ENCODE measurements around the gene PLA2G15. TPM values are rescaled to one million over a fixed set of nuclear protein-coding genes. Genes with fewer than 3 reads are reported as not detected.

The PLA2G15 gene
- total RNA-seq, 2 experiments from 2014 or later = 8.4 to 10.1 TPM

DNA sequence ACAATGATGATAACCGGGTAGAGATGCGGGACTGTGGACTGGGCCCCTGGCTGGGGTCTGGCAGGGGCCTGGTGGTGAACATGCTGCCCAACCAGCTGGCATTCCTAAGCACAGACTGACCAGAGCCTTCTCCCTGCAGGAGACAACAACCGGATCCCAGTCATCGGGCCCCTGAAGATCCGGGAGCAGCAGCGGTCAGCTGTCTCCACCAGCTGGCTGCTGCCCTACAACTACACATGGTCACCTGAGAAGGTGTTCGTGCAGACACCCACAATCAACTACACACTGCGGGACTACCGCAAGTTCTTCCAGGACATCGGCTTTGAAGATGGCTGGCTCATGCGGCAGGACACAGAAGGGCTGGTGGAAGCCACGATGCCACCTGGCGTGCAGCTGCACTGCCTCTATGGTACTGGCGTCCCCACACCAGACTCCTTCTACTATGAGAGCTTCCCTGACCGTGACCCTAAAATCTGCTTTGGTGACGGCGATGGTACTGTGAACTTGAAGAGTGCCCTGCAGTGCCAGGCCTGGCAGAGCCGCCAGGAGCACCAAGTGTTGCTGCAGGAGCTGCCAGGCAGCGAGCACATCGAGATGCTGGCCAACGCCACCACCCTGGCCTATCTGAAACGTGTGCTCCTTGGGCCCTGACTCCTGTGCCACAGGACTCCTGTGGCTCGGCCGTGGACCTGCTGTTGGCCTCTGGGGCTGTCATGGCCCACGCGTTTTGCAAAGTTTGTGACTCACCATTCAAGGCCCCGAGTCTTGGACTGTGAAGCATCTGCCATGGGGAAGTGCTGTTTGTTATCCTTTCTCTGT, 14.0 kb downstream of the PLA2G15 start:
- DNase-seq = no peak
- Mint-ChIP-seq H3K4me3 (no peak overlapping the region), H3K4me1 (peaks cover 31% of the 10 kb centered on the region), H3K27ac (no peak overlapping the region), H3K27me3 (no peaks in the 10 kb centered on the region), H3K9me3 (no peaks in the 10 kb centered on the region), H3K36me3 (ENCODE audit: low read depth) (peaks cover 3% of the 10 kb centered on the region)
- POLR2A ChIA-PET = no interaction called here
- CTCF ChIA-PET = interaction anchor here (0.6 to 8.9 kb wide), 6 partner anchors 10 to 94 kb away, joined by 3 to 172 read pairs (median 6); partner anchors contain the start of gene PLA2G15

DNA sequence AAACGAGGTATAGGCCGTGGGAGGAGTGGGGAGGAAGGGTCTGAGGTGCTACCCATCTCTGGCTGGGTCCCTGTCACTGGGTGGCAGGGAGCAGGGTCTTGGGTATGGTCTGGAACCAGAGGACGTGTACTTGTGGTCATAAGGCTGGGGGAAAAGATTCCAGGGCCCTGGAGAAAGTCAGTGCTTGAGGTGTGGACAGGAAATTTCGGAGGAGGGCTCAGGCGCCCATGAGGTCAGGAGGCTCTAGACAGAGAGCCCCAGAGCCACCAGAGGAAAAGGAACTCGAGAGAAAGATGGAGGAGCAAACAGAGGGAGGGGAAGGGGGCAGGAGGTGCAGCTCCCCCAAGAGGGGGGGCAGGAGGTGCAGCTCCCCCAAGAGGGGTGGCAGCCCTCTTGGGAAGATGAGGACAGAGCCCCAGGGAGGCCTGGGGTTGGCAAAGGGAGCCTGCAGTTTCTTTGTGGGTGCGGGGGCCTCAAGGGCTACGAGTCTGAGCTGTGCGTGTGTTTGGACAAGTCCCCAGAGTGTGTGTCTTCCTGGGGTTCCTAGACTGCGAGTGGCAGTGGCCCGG, 18.5 kb downstream of the PLA2G15 start:
- Mint-ChIP-seq H3K4me3 (peak overlapping the region; percentile 82), H3K36me3 (ENCODE audit: low read depth) (peaks cover 22% of the 10 kb centered on the region), H3K9me3 (no peaks in the 10 kb centered on the region), H3K27ac (peak overlapping the region; percentile 98), H3K4me1 (peaks cover 45% of the 10 kb centered on the region), H3K27me3 (no peaks in the 10 kb centered on the region)
- ChIA-PET CTCF (interaction anchor here (0.6 to 8.9 kb wide), 39 partner anchors 9 to 647 kb away, joined by 3 to 172 read pairs (median 6); partner anchors contain the start of genes PLA2G15, PRMT7 and SLC7A6OS), POLR2A (interaction anchor here (2.2 kb wide), 1 partner anchor 47 kb away, joined by 13 read pairs; the partner anchor contains the start of genes PRMT7 and SLC7A6OS)
- no peak for DNase-seq

- H3K4me1 Mint-ChIP-seq = peaks cover 52% of the 10 kb centered on the region
Observed at GRCh38 chr16:68264128-68265077, 19.2 kb downstream of the PLA2G15 start, which contains the start of gene SLC7A6. TSS of gene SLC7A6 (plus strand) at chr16:68264526. CDS start at chr16:68274727, 10,201 bp downstream.

DNA sequence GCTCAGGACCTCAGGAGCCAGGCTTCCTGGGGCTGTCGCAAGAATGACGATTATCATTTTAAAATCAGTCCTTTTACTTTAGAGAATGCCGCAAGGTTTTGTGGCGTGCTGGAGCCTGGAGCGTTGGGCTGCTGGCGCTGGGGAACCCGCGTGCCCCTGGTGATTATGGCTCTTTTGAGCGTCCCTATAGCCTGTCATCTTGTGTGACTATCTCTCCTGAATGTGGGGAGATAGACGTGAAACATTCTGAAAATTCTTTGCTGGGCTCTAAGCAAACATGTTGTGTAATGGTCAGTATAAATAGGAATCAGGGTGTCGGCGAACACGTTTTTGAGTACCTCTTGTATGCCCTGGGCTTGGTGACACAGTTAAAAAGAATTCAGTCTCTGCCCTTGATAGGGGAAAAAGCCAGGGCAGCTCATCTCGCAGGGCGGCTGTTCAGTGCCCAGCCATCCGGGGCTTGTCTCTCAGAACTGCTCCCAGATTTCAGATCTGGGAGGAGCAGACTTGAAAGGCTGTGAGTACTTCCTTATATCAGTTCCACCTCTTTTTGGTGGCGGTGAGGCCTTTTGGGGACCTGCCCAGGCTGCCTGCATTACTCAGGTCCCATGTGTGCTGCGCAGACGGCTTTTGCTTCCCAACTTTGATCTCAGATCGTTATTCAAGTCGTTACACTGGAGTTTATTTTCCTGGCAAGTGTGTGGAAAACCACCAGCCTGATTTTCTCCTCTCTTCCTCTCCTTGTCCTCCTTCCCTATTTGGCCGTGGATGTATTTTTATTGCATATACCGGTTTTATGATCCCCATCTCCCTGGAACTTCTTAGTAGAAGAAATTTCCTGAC, 20.1 kb downstream of the PLA2G15 start:
- Mint-ChIP-seq H3K27me3 (no peaks in the 10 kb centered on the region), H3K9me3 (no peaks in the 10 kb centered on the region), H3K4me1 (peaks cover 61% of the 10 kb centered on the region), H3K36me3 (ENCODE audit: low read depth) (peaks cover 34% of the 10 kb centered on the region), H3K27ac (peak overlapping the region; percentile 94), H3K4me3 (peak overlapping the region; percentile 82)
- ChIA-PET CTCF (interaction anchor here (8.9 kb wide), 1 partner anchor 65 kb away, joined by 172 read pairs; no protein-coding TSS in a partner anchor), POLR2A (interaction anchor here (2.2 kb wide), 1 partner anchor 46 kb away, joined by 13 read pairs; the partner anchor contains the start of genes PRMT7 and SLC7A6OS)
- peak; percentile 59 for DNase-seq

More at GRCh38 chr16:68264128-68265077, 19.2 kb downstream of the PLA2G15 start, which contains the start of gene SLC7A6:
- H3K36me3 Mint-ChIP-seq (ENCODE audit: low read depth) = peaks cover 26% of the 10 kb centered on the region
- ChIA-PET CTCF (interaction anchor here (0.6 to 8.9 kb wide), 42 partner anchors 8 to 505 kb away, joined by 3 to 172 read pairs (median 4); partner anchors contain the start of genes PLA2G15, PRMT7 and SLC7A6OS), POLR2A (interaction anchor here (2.2 kb wide), 1 partner anchor 46 kb away, joined by 13 read pairs; the partner anchor contains the start of genes PRMT7 and SLC7A6OS)
- peak; percentile 81 for DNase-seq
- no peaks in the 10 kb centered on the region for H3K9me3 Mint-ChIP-seq
- H3K27me3 Mint-ChIP-seq = no peaks in the 10 kb centered on the region
- H3K4me3 Mint-ChIP-seq = peak within 1 kb of the TSS; percentile 82
- H3K27ac Mint-ChIP-seq = peak within 1 kb of the TSS; percentile 98

GRCh38 chr16:68267612-68268405, 22.6 kb downstream of the PLA2G15 start:
- Mint-ChIP-seq H3K4me3 (peak overlapping the region; percentile 26), H3K36me3 (ENCODE audit: low read depth) (peaks cover 48% of the 10 kb centered on the region)
- POLR2A ChIA-PET = no interaction called here

DNA sequence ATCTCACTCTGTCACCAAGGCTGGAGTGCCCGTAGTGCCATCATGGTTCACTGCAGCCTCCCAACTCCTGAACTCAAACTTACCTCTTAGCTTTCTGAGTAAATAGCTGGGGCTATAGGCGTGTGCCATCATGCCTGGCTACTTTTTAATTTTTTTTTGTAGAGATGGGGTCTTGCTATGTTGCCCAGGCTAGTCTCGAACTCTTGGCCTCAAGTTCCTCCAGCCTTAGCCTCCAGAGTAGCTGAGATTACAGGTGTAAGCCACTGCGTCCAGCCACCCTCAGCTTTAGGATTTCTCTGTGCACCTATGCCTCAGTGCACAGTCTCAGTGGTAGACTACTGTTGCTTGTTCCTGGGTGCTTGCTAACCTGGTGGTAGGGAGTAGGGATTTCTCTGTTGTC, 24.6 kb downstream of the PLA2G15 start:
- peaks cover 82% of the 10 kb centered on the region for H3K4me1 Mint-ChIP-seq
- DNase-seq = no peak
- no peak overlapping the region for H3K4me3 Mint-ChIP-seq
- no peaks in the 10 kb centered on the region for H3K9me3 Mint-ChIP-seq
- ChIA-PET POLR2A (no interaction called here), CTCF (interaction anchor here (0.7 to 3.5 kb wide), 5 partner anchors 8 to 42 kb away, joined by 4 to 15 read pairs (median 7); no protein-coding TSS in a partner anchor)
- peak overlapping the region; percentile 70 for H3K27ac Mint-ChIP-seq
- peaks cover 68% of the 10 kb centered on the region for H3K36me3 Mint-ChIP-seq (ENCODE audit: low read depth)
- H3K27me3 Mint-ChIP-seq = no peaks in the 10 kb centered on the region

More at GRCh38 chr16:68267612-68268405, 22.6 kb downstream of the PLA2G15 start:
- CTCF ChIA-PET = interaction anchor here (1.4 to 3.5 kb wide), 2 partner anchors 16 to 61 kb away, joined by 3 to 15 read pairs; no protein-coding TSS in a partner anchor
- H3K9me3 Mint-ChIP-seq = no peaks in the 10 kb centered on the region
- no peaks in the 10 kb centered on the region for H3K27me3 Mint-ChIP-seq
- no peak for DNase-seq
- peaks cover 73% of the 10 kb centered on the region for H3K4me1 Mint-ChIP-seq
- peak overlapping the region; percentile 74 for H3K27ac Mint-ChIP-seq

DNA sequence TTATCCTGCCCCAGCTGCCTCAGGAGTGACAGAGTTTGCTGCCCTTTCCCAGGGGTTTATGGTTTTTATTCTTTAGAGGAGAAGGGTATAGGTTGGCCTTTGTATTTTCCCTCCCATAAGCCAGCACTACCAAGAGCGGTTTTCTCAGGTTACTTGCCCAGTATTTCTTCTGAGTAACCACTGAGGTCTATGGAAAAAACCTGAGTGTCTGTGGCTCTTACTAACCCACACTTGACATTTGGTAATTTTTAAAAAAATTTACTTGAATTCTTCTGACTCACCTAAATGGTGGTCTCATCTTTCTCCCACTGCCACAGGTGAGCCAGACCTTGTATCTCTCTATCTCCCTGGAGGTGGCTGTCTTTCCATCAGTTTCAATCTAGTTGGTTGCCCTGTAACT, 25.2 kb downstream of the PLA2G15 start:
- Mint-ChIP-seq H3K36me3 (ENCODE audit: low read depth) (peaks cover 71% of the 10 kb centered on the region), H3K27me3 (no peaks in the 10 kb centered on the region), H3K4me1 (peaks cover 87% of the 10 kb centered on the region), H3K9me3 (no peaks in the 10 kb centered on the region), H3K27ac (peak overlapping the region; percentile 25), H3K4me3 (no peak overlapping the region)
- CTCF ChIA-PET = interaction anchor here (1.1 to 3.5 kb wide), 4 partner anchors 9 to 42 kb away, joined by 4 to 15 read pairs (median 8); no protein-coding TSS in a partner anchor
- POLR2A ChIA-PET = no interaction called here
- DNase-seq = no peak

GRCh38 chr16:68272507-68273209, 27.5 kb downstream of the PLA2G15 start:
- CTCF ChIA-PET = interaction anchor here (1.0 to 3.3 kb wide), 7 partner anchors 9 to 56 kb away, joined by 3 to 16 read pairs (median 10); partner anchors contain the start of gene SLC7A6
- Mint-ChIP-seq H3K36me3 (ENCODE audit: low read depth) (peaks cover 71% of the 10 kb centered on the region), H3K27ac (peak overlapping the region; percentile 94), H3K4me3 (peak overlapping the region; percentile 66), H3K9me3 (no peaks in the 10 kb centered on the region), H3K27me3 (no peaks in the 10 kb centered on the region), H3K4me1 (peaks cover 86% of the 10 kb centered on the region)
- POLR2A ChIA-PET = no interaction called here
- DNase-seq = peak; percentile 69

DNA sequence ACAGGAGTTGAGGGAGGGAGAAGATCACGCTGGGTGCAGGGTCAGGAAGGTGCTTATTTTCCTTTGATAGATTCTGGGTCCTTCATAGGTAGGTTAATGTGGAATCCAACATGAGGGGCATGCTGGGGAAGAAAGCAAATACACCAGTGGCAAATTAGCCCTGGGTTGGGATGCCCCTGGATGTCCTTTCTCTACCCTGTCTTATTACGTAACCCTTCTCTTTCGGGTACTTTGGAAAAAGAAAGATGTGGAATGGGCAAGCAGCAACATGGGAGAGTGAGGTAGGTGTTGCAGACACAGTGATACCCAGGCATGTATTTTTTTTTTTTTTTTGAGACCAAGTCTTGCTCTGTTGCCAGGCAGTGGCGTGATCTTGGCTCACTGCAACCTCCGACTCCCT, 28.3 kb downstream of the PLA2G15 start:
- Mint-ChIP-seq H3K27me3 (no peaks in the 10 kb centered on the region), H3K27ac (peak overlapping the region; percentile 94), H3K4me1 (peaks cover 79% of the 10 kb centered on the region), H3K4me3 (peak overlapping the region; percentile 66), H3K9me3 (no peaks in the 10 kb centered on the region), H3K36me3 (ENCODE audit: low read depth) (peaks cover 65% of the 10 kb centered on the region)
- DNase-seq = no peak
- ChIA-PET POLR2A (no interaction called here), CTCF (interaction anchor here (1.3 to 3.3 kb wide), 5 partner anchors 10 to 26 kb away, joined by 3 to 16 read pairs (median 12); partner anchors contain the start of gene SLC7A6)

- H3K4me3 Mint-ChIP-seq = peak overlapping the region; percentile 66
- H3K27ac Mint-ChIP-seq = peak overlapping the region; percentile 94
- H3K27me3 Mint-ChIP-seq = no peaks in the 10 kb centered on the region
- POLR2A ChIA-PET = no interaction called here
- CTCF ChIA-PET = interaction anchor here (1.3 to 3.6 kb wide), 6 partner anchors 10 to 26 kb away, joined by 3 to 16 read pairs (median 12); partner anchors contain the start of gene SLC7A6
- DNase-seq = no peak
- H3K9me3 Mint-ChIP-seq = no peaks in the 10 kb centered on the region
- H3K4me1 Mint-ChIP-seq = peaks cover 76% of the 10 kb centered on the region
- H3K36me3 Mint-ChIP-seq (ENCODE audit: low read depth) = peaks cover 65% of the 10 kb centered on the region
Observed at GRCh38 chr16:68273896-68274295, 28.7 kb downstream of the PLA2G15 start.
